Measurements from ENCODE around the gene HEXD. TPM values are rescaled to one million over a fixed set of nuclear protein-coding genes. Genes with fewer than 3 reads are reported as not detected.

HEXD gene
- total RNA-seq, 1 donor from 2014 or later: 21.9 TPM

DNA sequence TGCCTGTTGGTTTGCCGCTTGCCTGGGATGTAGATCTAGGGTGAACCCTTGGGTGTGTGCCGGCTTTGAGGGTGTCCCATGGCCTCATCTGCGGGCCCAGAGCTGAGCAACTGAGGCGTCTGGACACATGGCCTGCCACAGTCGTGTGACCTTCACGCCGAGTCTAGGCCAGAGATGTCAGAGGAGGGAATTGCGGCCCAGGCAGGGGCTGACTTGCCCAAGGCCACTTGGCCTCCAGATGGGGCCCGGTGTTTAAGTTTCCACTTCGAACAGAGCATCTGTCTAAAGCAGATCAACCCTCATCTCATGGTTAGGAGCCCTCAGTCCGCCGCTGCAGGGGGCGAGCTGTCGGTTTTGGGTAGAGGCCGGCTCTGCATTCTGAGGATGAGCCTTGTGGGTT, 73.4 kb downstream of the HEXD start:
- Mint-ChIP-seq H3K9me3 (ENCODE audit: unreplicated experiment) (no peaks in the 10 kb centered on the region), H3K27me3 (ENCODE audit: unreplicated experiment) (no peaks in the 10 kb centered on the region), H3K4me1 (ENCODE audit: unreplicated experiment) (peaks cover 10% of the 10 kb centered on the region), H3K4me3 (ENCODE audit: unreplicated experiment) (no peak overlapping the region), H3K36me3 (ENCODE audit: unreplicated experiment) (peaks cover 8% of the 10 kb centered on the region), H3K27ac (ENCODE audit: unreplicated experiment) (no peak overlapping the region)
- DNase-seq (ENCODE audit: extremely low spot score, unreplicated experiment): no peak
- no peak for TF ChIP-seq CTCF (IDR thresholded peaks at IDR 0.05)

Other genes starting within 250 kb of the HEXD start
- gene CCDC57, start 205.5 kb upstream of the HEXD start, total RNA-seq: 50.8 and 57.9 TPM in 2 replicates
- gene SLC16A3, start 189.3 kb upstream of the HEXD start, total RNA-seq: 12.9 and 18.1 TPM in 2 replicates
- 118 and 124 TPM in 2 replicates for gene CSNK1D, start 144.6 kb upstream of the HEXD start, total RNA-seq
- gene CD7, start 100.7 kb upstream of the HEXD start, total RNA-seq: 1.0 TPM in 2 replicates
- gene SECTM1, start 84.6 kb upstream of the HEXD start, total RNA-seq: 24.1 and 28.6 TPM in 2 replicates
- not detected in 2 replicates for gene TEX19, start 59.1 kb upstream of the HEXD start, total RNA-seq
- not detected in 2 replicates for gene UTS2R, start 46.6 kb upstream of the HEXD start, total RNA-seq
- gene OGFOD3, start 239 bp downstream of the HEXD start, total RNA-seq: 30.7 and 32.8 TPM in 2 replicates
- 69.8 and 78.7 TPM in 2 replicates for gene CYBC1, start 32.4 kb downstream of the HEXD start, total RNA-seq
- gene NARF, start 40.4 kb downstream of the HEXD start, total RNA-seq: 65.7 and 72.8 TPM in 2 replicates
- gene FOXK2, start 101.4 kb downstream of the HEXD start, total RNA-seq: 59.9 and 65.1 TPM in 2 replicates
- gene WDR45B, start 230.1 kb downstream of the HEXD start, total RNA-seq: 75.6 and 78.5 TPM in 2 replicates

All from osteocyte (in vitro differentiated cells).